Frontal cortex (tissue), 4 donors: ENCODE measurements around the gene USP7. TPM values are rescaled to one million over a fixed set of nuclear protein-coding genes. Genes with fewer than 3 reads are reported as not detected.
"Not testable (repeated sequence)": the region's sequence is repeated elsewhere in the genome, so short reads cannot be mapped to it uniquely, and the experiment has no call there.

Experiments used
- DNase-seq, 2 donors: peaks; one replicate each; pipeline ENCODE4 v3.0.0; 2012; ENCODE audit warnings: low spot score in 2 of 2
- FAIRE-seq: peaks from 2 replicates; lab custom pipeline; 2012; peaks lifted over from hg19 to GRCh38; lab: Jason Lieb, UNC
- total RNA-seq: library from RNA; depleted of rRNA; stranded (reverse); fragments of >200 nt; gene quantifications from one replicate; pipeline ENCODE4 v1.2.3, GENCODE V29; 2014
- donor health status: control.
- donor health status: control.
- donor health status: control.

USP7 gene
- total RNA-seq, 1 donor from 2014 or later, result 79.5 TPM

DNA sequence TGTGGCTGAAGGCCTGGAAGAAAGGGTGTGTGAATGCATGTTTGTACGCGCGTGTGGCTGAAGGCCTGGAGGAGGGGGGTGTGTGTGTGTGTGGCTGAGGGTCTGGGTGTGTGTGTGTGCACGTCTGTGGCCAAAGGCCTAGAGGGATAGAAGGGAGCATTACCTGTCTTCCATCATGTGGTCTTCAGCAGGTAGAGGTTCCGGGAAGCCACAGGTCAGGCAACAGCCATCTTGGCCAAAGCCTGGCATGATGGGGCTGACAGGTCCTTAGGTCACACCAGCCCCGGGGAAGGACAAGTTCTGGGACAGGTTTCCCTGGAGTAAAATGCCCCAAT lies 76.3 kb downstream of the USP7 start:
- FAIRE-seq (no peak), DNase-seq (no peak)

DNA sequence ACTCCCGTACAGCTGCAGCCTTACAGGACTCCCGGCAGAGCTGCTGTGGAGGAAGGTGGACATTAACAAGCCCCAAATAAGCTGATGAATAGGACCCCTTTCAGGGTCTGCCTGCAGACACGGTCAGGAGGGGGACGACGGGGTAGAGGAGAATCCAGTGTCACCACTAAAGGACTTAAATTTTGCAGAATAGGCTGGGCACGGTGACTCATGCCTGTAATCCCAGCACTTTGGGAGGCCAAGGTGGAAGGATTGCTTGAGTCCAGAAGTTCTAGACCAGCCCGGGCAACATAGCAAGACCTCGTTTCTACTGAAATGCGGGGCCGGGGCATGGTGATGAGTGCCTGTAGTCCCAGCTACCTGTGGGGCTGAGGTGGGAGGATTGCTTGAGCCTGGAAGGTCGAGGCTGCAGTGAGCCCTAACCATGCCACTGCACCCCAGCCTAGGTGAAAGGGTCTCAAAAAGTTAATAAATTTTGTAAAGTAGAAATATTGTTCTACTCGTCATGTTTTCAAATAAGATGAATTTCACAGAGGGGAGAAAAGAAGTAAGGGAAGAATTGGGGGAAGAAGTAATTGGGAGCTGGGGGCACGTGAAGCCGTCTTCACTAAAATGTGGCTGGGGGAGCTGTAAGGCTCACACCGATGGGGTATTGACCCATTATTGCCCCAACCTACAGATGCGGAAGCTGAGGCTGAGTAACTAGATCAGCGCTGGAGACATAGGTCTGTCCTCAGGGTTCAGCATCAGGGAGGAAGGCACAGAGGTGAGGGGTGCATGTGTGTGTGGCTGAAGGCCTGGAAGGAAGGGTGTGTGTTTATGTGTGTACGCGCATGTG lies 76.9 kb downstream of the USP7 start:
- DNase-seq (no peak), FAIRE-seq (no peak)

DNA sequence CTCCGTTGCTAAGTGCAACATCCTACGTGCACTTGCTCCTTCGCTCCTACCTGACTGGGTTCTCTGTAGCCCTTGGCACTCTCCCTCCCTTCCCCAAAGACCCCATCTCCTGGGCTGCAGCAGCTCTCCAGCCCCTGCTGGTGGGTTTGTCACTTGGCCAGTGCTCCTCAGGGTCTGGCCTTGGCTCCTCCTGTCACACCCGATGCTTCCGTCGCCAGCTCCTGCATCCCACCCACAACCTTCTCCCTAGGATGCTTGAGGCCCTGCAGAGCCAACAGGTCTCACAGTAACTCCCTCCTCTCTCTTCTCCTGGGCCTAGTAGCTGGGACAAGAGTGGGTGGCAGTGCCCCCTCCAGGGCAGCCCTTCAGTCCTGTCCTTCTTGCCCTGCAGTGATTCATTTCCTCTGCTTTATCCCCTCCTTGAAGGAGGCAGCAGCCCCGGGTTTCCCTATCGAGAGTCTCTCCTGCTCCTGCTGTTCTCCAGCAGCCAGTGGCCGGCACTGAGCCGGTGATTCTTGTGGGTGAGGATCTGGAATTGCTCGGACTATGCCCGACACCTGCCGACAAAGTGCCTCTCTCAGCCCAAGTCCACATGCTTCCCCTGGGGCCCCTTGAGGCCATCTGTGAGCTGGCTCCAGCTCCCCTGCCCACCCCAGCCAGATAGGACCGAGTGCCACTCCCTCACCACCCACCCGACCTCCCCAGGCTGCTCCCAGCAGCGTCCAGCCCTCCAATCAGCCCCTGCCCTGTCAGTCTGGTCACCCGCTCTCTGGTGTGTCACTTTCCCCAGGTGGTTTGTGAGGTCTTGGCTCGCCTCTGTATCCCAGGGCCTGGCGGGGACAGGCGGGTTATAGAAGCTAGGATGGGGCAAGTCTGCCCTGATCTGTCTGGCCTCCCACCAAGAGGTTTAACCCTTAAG lies 77.8 kb downstream of the USP7 start:
- DNase-seq, result no peak
- no peak for FAIRE-seq

DNA sequence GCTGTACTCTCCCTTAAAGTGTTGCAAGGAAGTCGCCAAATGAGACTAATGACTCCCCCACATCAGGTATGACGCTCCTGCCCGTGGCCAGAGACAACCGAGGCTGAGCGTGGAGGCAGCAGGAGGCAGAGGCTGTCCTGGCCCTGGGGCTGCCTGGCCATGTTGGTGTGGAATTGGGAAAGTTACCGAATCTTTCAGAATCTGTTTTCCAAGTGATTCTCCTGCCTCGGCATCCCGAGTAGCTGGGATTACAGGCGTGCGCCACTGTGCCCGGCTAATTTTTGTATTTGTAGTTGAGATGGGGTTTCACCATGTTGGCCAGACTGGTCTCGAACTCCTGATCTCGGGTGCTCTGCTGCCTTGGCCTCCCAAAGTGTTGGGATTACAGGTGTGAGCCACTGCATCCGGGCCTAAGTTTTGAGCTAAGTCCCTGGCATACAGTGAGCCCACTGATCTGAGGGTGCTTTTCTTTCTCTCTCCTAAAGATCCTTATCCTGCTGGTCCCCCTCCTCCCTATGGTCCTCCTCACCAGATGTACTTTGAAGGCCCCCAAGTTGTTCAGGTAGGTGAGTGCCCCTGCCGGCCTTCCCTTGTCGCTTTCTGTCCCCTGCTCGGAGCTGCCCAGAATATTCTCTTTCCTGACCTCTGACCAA lies 80.9 kb downstream of the USP7 start:
- DNase-seq (no peak), FAIRE-seq (no peak)

DNA sequence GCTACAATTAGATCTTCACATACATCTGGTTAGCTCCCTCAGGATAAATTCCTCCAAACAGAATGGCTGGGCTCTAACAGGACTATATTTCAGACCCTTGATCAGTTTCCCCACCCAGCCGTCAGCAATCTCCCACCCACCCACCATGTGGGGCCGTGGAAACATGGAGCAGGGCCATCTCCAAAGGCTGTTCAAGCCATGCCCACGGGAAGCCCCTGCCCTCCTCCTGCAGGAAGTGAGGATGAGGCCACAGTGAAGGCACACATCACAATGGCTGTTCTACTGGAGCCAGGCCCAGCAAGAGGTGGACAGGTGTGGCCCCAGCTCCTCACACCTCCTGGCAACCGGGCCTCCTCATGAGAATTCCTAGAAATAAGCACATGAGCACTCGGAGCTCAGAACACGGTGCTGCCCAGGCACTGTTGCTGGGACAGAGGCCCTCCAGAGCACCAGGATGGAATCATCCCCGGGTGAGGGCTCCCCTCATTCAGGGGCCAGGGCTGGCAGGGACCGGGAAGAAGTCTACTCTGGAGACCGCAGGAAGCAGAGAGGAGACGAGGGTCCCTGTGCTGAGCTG lies 81.6 kb downstream of the USP7 start, which contains the start of gene LITAFD:
Gene LITAFD, plus strand, starts transcription at position 311 of the 577 bp plus-strand sequence. CDS start 2,005 bp downstream, outside the sequence.
- FAIRE-seq, result no peak
- no peak for DNase-seq

DNA sequence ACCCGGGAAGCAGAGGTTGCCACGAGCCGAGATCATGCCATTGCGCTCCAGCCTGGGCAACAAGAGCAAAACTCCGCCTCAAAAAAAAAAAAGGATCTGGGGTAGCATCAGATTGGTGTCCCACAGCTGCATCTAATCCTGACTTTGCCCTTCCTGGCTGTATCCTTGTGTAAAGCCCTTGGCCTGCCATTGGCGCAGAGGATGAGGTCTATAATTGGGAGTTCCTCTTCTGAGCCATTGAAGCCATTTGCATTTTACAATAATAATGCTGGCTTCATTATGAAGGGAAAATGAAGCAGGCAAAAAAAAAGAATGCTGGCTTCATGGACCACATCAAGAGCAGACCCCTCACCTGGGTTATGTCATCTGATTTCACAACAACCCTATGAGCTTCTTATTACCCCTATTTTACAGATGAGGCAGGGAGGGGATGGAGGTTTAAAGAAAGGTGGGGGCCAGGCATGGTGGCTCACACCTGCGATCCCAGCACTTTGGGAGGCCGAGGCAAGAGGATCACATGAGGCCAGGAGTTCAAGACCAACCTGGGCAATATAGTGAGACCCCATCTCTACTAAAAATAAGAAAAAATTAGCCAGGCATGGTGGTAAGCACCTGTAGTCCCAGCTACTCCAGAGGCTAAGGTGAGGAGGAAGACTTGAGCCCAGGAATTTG lies 82.7 kb downstream of the USP7 start:
- no peak for DNase-seq
- no peak for FAIRE-seq

DNA sequence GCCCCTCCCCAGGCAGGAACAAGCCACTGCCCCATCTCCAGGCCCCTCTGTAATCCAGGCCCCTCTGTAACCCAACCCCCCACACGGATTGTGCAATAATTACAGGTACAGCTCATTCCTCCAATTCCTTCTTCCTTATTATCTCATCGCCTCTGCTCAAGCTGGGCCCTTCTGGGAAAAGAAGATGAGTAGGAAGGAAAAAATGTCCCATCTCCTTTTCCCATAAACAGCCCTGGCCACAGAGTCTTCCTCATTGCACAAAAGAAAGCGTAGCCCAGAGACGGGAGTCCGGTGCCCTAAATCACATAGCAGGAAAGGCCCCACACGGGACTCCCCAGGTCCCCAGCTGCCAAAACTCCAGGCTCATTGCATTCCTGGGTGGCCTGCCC lies 85.2 kb downstream of the USP7 start:
- FAIRE-seq, result no peak
- peak in 1 of 2 donors; percentile 43 for DNase-seq

DNA sequence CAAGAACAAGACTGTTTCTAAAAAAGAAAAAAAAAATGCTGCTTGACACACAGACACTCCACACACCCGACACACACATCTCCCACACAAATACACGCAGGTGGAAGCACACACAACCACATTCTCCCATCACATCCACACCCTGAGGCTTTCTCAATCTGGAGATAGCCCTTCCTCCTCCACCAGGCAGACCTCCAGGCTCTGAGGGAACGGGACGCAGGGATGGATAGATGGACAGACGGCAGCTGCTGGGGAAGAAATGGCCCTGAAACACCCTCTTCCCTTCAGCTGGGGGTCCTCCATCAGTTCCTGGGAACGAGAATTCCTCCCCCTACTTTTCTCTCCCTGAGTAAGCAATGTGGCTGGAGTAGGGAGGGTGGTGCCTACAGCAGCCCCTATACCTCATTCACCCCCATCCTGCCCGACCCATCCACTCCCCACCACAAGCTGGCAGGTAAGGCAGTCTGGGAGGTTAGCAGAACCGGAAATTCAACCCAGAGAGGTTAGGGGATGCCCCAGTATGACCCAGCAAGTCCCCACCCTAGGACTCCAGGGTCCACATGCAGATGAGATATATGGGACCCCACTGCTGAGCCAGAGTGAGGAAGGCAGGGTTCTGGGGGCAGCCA lies 85.7 kb downstream of the USP7 start:
- DNase-seq (no peak), FAIRE-seq (no peak)

DNA sequence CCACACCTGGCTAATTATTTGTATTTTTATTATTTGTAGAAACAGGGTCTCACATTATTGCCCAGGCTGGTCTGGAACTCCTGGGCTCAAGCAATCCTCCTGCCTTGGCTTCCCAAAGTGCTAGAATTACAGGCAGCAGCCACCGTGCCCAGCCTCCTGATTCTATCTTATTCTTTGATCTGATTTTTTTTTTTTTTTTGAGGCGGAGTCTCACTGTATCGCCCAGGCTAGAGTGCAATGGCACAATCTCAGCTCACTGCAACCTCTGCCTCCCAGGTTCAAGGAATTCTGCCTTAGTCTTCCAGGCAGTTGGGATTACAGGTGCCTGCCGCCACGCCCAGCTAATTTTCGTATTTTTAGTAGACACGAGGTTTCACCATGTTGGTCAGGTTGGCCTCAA lies 88.4 kb downstream of the USP7 start:
- not testable (repeated sequence) for DNase-seq, FAIRE-seq

DNA sequence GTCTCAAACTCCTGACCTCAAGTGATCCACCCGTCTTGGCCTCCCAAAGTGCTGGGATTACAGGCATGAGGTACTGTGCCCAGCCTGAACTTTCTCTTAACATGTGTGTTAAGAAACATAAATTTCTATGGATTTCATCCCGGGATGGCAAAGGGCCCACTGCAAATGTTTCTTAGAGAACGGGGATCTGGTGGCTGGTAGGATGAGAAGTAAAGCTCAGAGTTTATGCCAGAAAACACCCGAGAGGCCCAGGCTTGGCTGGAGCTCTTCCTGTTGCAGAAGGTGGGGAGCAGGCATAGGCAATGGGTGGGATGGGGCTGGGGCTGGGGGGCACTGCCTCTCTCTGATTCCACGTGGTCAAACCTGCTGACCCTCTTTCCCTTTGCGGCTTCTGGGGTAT lies 89.3 kb downstream of the USP7 start:
- FAIRE-seq (no peak), DNase-seq (no peak)

DNA sequence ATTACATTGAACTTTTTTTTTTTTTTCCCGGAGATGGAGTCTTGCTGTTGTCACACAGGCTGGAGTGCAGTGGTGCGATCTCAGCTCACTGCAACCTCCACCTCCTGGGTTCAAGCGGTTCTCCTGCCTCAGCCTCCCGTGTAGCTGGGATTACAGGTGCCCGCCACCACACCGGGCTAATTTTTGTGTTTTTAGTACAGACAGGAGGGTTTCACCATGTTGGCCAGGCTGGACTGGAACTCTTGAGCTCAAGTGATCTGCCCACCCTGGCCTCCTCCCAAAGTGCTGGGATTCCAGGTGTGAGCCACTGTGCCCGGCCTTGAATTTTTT lies 89.9 kb downstream of the USP7 start:
- FAIRE-seq, DNase-seq: not testable (repeated sequence)

DNA sequence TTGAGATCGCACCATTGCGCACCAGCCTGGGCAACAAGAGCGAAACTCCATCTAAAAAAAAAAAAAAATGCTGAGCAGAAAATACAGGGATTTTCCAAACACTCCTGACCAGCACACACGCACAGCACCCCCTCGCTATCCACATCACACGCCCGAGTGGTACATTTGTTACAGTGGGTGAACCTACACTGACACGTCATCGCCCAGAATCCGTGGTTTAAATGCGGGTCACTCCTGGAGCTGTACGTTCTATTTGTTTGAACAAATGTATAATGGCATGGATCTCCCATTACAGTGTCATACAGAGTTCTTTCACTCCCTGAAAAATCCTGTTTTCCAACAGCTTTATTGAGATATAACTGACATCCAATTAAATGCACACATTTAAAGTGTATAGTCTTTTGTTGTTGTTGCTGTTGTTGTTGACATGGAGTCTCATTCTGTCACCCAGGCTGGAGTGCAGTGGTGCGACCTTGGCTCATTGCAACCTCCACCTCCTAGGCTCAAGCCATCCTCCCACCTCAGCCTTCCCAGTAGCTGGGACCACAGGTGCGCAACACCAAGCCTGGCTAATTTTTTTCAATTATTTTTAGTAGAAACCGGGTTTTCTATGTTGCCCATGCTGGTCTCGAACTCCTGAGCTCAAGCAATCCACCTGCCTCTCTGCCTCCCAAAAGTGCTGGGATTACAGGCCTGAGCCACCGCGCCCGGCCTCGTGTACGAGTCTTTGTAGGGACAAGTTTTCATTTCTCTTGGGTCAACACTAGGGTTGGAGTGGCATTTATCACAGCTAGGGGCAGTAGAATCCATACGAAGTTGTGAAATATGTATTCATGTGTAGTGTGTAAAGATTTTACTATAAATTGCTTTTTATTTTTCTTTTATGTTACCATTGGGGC lies 90.5 kb downstream of the USP7 start:
- no peak for FAIRE-seq
- no peak for DNase-seq

DNA sequence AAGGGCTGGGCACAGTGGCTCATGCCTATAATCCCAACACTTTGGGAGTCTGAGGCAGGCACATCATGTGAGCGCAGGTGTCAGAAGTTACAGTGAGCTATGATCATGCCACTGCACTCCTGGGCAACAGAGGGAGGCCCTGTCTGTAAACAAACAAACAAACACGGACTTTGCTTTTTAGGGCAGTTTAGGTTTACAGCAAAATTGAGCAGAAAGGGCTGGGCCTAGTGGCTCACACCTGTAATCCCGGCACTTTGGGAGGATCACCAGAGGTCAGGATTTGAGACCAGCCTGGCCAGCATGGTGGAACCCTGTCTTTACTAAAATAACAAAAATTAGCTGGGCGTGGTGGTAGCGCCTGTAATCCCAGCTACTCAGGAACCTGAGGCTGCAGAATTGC lies 91.6 kb downstream of the USP7 start:
- FAIRE-seq (no peak), DNase-seq (no peak)

DNA sequence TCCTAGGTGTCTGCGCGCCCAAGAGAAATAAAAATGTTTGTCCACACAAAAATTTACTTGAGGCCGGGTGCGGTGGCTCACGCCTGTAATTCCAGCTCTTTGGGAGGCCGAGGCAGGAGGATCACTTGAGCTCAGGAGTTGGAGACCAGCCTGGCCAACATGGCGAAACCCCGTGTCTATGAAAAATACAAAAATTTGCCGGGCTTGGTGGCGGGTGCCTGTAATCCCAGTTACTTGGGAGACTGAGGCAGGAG lies 93.8 kb downstream of the USP7 start:
- not testable (repeated sequence) for FAIRE-seq, DNase-seq

DNA sequence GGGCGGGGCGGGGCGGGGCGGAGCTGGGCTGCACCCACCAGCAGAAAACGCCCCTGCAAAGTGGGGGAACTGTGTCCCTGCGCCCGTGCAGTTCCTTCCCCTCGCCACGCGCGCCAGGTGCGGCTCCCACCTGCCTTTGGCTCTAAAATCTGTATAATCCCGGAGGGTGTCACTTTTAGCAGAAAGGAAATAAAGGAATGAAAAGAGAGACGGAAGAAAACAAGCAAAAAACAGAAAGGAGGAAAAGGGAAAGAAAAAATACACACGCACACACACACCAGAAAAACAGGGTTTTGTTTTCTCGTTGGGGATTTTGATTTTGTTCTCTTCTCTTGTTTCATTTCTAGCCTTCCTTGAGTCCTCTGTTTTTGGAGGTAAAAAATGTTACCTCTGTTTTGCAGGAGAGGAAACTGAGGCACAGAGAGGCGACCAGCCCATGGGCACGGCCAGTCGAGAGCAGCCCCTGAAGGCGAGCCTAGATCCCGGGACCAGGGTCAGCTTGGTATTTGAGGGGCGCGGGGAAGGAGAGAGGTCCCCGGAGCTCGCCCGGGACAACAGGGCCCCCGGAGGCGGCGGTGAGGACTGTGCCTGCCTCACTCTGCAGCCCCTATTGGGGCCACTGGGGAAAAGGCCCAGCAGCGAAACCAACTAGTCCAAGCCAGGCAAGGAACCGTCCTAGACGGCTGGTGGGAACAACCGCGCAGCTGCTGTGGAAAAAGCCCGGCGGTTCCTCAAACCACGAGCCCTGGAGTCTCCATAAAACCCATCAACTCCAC lies 94.3 kb downstream of the USP7 start:
- DNase-seq (no peak), FAIRE-seq (no peak)

DNA sequence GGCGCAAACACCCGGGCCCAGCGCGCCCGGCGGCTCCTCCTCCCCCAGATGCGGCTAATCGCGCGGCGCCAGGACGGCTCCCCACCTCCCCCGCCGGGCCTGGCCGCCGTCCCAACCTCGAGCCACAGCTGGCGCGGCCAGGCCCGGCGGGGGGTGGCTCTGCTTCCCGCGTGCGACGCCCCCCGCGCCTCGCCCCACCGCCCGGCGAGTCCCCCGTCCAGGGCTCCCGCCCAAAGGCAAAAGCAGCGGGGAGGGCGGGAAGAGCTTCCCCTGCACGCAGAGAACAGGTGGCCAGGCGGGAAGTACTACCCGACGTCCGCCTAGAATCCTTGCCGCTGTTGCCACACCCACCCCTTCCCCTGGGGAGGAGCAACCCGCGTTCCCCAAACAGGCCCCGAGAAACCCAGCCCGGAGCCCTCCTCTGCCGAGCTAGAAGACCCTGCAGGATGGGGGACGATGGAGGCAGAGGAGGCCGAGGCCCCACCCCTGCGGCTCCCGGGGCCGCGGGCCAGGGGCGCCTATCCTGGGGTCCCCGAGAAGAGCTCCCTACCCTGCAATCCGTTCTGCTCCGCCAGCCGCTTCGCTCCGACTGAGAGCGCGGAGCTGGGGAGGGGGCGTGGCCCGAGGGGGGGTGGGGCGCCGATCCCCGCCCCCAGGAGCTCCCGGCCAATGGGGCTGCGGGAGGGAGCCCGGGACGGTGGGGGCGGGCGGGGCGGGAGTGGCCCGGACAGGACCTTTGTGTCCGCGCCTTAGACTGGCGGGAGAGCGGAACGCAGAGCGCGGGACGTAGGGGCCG lies 95.1 kb downstream of the USP7 start, which contains the start of gene CARHSP1:
Gene CARHSP1, minus strand, starts transcription at position 591 of the 796 bp plus-strand sequence. CDS start 9,678 bp downstream, outside the sequence.
- FAIRE-seq, result no peak
- peak; percentile 96 to 97 for DNase-seq

DNA sequence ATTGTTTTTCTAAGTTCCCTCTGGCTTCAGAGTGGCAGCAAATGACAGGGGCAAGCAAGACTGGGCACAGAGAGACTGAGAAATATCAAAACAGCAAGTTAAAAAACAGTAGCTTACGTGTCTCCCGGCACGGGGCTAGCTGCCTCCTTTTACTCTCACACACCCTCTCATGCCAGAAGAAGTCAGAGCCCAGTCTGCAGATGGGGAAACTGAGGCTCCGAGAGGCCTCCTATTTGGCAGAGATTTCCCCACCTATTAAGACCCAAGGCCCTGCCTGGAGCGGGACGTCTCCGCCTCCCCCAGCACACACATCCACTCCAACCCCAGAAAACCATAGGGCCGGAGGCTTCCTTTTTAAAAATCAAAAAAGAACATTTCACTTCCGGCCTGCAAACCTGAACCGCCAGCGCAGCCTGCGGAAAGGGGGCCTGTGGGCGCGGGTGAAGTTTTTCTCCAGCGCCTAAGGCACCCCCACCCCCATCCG lies 95.7 kb downstream of the USP7 start:
- no peak for DNase-seq
- no peak for FAIRE-seq
